ENCODE measurements around the gene RCN1.

DNA sequence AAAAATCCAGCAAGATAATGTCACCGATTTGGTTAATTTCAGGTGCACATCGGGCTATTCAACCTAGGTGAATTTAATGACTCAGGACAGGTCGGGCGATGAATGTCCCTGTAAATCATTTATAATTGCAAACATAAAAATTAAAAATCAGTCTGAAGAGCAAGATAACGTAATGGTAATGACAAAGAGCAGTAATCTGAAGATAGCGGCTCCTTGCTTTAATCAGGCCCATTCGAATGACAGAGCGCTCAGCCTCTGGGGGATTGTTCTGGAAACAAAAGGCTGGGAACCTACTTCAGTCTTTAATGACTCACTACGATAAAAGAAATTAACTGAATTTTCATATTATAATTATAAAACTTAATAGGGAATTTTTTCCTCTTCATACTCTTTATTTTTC lies 61.3 kb downstream of the RCN1 start:
- no peak for TF ChIP-seq POLR2A (IDR thresholded peaks at IDR 0.05)
- TF ChIP-seq, protein P1, sequence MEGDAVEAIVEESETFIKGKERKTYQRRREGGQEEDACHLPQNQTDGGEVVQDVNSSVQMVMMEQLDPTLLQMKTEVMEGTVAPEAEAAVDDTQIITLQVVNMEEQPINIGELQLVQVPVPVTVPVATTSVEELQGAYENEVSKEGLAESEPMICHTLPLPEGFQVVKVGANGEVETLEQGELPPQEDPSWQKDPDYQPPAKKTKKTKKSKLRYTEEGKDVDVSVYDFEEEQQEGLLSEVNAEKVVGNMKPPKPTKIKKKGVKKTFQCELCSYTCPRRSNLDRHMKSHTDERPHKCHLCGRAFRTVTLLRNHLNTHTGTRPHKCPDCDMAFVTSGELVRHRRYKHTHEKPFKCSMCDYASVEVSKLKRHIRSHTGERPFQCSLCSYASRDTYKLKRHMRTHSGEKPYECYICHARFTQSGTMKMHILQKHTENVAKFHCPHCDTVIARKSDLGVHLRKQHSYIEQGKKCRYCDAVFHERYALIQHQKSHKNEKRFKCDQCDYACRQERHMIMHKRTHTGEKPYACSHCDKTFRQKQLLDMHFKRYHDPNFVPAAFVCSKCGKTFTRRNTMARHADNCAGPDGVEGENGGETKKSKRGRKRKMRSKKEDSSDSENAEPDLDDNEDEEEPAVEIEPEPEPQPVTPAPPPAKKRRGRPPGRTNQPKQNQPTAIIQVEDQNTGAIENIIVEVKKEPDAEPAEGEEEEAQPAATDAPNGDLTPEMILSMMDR (IDR thresholded peaks at IDR 0.05) = no peak

Measured in esophagus squamous epithelium (tissue), 4 donors.